HG02981 (cell line): Measurements from ENCODE around the gene AARSD1.
"Not testable (repeated sequence)": the region's sequence is repeated elsewhere in the genome, so short reads cannot be mapped to it uniquely, and the experiment has no call there.

Experiments
- ATAC-seq: cut with Tn5 transposase; IDR thresholded peaks from one replicate; pipeline ENCODE4 v1.9.1; 2021; ENCODE audit warnings: mild to moderate bottlenecking, moderate library complexity; ENCODE audit not compliant: unreplicated experiment

AARSD1 gene

GRCh38 chr17:42964161-42964932 lies at the start of gene AARSD1:
AARSD1 (minus strand) TSS chr17:42964454; CDS start chr17:42964440, 14 bp downstream.
- peak; percentile 63 for ATAC-seq

- no peak for ATAC-seq
Observed at GRCh38 chr17:43013296-43013695, 49.0 kb upstream of the AARSD1 start.

GRCh38 chr17:43011728-43012472 lies 47.6 kb upstream of the AARSD1 start:
- no peak for ATAC-seq

- no peak for ATAC-seq
Observed at GRCh38 chr17:43010667-43011308, 46.5 kb upstream of the AARSD1 start.

GRCh38 chr17:43006639-43007551 lies 42.6 kb upstream of the AARSD1 start, which contains the start of gene IFI35:
IFI35 (plus strand) TSS chr17:43006784; CDS start chr17:43006948, 164 bp downstream.
- peak; percentile 61 for ATAC-seq

GRCh38 chr17:43003542-43004172 lies 39.4 kb upstream of the AARSD1 start:
- no peak for ATAC-seq

- ATAC-seq = not testable (repeated sequence)
Observed at GRCh38 chr17:43000894-43001293, 36.6 kb upstream of the AARSD1 start.

GRCh38 chr17:42999003-42999525 lies 34.8 kb upstream of the AARSD1 start:
- no peak for ATAC-seq

- peak; percentile 93 for ATAC-seq
Observed at GRCh38 chr17:42997984-42998938, 34.0 kb upstream of the AARSD1 start, which contains the start of gene RPL27. RPL27 (plus strand) TSS chr17:42998419; CDS start chr17:42998751, 332 bp downstream.

- no peak for ATAC-seq
Observed at GRCh38 chr17:42997390-42997983, 33.2 kb upstream of the AARSD1 start.

- ATAC-seq = not testable (repeated sequence)
Observed at GRCh38 chr17:42993913-42994312, 29.7 kb upstream of the AARSD1 start.

- no peak for ATAC-seq
Observed at GRCh38 chr17:42992872-42993271, 28.6 kb upstream of the AARSD1 start.

GRCh38 chr17:42991471-42991870 lies 27.2 kb upstream of the AARSD1 start:
- no peak for ATAC-seq

- ATAC-seq = no peak
Observed at GRCh38 chr17:42989726-42990652, 25.7 kb upstream of the AARSD1 start.

GRCh38 chr17:42989141-42989540 lies 24.9 kb upstream of the AARSD1 start:
- no peak for ATAC-seq

- no peak for ATAC-seq
Observed at GRCh38 chr17:42985225-42985624, 21.0 kb upstream of the AARSD1 start.

GRCh38 chr17:42982266-42982665 lies 18.0 kb upstream of the AARSD1 start:
- no peak for ATAC-seq
